NAMALWA (cell line): ENCODE data around the gene APOO.
A peak's percentile ranks its signal among the peaks of the same experiment; 100 is the strongest.
"Not testable (repeated sequence)": the region's sequence is repeated elsewhere in the genome, so short reads cannot be mapped to it uniquely, and the experiment has no call there.

Source experiments
- DNase-seq: peaks from one replicate; pipeline ENCODE4 v3.0.0-alpha.2; 2015; ENCODE audit warnings: low spot score

Gene APOO

GRCh38 chrX:23902419-23902818, 5.3 kb downstream of the APOO start:
- peak; percentile 66 for DNase-seq

DNA sequence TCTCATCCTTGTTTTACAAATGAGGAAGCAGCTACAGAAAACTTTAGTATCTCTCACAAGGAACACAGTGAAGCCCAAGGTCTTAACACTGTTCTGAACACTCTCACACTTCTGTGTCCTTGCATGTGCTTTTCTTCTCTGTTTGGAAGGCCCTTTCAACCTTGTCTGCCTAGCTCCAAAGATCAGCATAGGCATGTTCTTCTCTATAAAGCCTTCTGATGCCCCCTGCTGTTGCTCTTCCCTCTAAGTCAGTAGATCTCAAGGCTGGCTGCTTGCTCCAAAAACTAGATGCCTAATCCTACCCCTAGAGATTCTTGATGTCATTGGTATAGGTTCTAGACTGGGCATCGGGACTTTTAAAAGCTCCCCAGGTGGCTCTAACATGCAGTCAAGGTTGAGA, 5.9 kb downstream of the APOO start:
- DNase-seq: peak; percentile 78

- no peak for DNase-seq
Measured at GRCh38 chrX:23901060-23901459, 6.7 kb downstream of the APOO start.

DNA sequence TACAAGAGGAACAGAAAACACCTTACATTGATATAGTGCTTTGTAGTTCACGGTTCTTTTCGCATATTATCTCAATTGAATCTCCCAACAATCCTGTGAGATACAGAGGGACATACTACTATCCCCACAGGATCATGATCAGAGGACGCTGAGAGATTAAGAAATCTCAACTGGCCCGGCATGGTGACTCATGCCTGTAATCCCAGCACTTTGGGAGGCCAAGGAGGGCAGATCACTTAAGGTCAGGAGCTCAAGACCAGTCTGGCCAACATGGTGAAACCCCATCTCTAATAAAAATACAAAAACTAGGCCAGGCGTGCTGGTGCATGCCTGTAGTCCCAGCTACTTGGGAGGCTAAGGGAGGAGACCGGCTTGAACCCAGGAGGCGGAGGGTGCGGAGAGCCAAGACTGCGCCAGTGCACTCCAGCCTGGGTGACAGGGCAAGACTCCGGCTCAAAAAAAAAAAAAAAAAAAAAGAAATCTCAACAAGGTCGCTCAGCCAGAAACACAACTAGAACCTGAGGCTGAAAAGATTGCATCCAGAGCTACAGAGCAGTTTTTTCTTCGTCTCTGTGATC, 7.4 kb downstream of the APOO start:
- no peak for DNase-seq

GRCh38 chrX:23898412-23898959, 9.3 kb downstream of the APOO start:
- DNase-seq: no peak

DNA sequence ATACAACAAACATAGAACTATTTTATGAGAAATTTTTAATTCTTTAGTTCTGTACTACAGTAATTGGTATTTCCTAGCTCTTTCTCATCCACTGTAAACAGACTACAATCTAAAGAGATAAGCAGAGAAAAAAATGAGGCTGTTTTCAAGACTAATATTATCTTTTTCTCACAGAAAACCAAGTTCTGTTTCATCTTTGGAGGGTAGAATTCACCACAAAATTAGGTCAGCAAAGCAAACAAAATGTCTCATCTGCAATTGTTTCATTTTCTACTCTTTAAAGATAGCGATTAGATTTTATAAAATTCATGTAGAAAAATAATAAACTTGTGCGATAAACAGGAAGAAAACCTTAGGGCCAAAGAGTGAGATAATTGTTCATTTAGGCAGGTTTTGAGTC, 10.8 kb downstream of the APOO start:
- no peak for DNase-seq

DNA sequence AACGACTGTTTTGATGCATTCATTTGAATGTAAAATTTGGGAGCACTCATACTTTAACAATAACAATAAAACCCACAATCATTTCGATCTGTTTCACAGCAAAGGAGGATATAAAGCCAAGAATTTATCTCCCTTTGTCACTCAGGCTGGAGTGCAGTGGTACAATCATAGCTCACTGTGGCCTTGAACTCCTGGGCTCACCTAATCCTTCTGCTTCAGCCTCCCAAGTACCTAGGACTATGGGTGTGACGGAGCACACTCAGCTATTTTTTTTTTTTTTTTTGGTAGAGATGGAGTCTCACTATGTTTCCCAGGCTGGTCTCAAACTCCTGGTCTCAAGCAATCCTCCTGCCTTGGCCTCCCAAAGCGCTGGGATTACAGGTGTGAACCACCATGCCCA, 11.2 kb downstream of the APOO start:
- not testable (repeated sequence) for DNase-seq

GRCh38 chrX:23894993-23895392, 12.7 kb downstream of the APOO start:
- not testable (repeated sequence) for DNase-seq

- no peak for DNase-seq
Measured at GRCh38 chrX:23890933-23891332, 16.8 kb downstream of the APOO start.

- no peak for DNase-seq
Measured at GRCh38 chrX:23888887-23889501, 18.7 kb downstream of the APOO start.

DNA sequence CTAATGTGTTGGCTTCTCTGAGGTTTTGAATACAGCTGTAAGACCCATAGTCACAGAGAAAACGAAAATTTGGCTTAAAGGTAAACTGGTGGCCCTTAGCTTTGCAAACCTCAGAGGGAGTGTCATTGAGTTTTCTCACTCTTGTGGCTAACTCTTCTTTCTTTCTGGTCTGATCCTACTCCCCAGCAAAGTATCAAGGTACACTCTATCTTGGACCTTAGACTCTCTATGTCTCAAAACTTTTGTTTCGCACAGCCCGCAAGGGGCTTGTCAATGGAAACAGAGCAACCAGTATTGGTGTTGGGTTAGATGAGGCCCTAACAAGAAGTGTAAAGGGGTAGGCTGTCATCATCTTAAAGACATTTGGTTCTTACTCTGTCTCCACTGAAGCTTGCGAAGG, 19.8 kb downstream of the APOO start:
- no peak for DNase-seq

DNA sequence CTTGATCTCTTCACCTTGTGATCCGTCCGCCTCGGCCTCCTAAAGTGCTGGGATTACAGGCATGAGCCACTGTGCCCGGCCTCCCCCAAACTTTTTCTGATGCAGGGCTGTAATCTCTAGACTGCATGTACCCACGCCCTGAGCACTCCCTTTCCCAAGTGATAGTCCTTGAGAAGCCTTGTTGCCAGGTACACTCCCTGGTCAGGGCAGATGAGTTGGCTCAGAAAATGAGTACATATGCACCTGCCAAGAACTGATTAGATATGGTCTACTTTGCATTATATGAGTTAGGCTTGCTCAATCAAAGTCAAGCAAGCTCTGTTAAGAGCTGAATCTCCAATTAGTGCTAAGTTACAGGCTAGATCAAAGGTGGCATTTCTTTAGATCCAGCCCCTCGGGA, 20.3 kb downstream of the APOO start:
- DNase-seq: no peak

DNA sequence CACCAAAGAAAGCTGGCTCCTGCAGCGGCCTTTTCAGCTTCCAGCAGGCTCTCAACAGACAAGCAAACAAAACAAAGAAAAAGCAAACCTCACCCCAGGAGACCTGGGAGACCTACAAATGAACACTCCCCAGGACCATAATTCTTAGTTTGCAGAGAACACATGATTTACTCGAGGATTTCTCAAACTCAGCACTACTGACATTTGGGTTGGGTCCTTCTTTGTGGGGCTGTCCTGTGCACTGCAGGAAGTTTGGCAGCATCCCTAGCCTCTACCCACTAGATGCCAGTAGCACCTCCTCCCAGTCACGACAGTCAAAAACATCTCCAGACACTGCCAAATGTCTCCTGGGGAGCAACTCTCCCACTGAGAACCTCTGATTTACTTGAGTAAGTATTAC, 21.9 kb downstream of the APOO start:
- DNase-seq: no peak

DNA sequence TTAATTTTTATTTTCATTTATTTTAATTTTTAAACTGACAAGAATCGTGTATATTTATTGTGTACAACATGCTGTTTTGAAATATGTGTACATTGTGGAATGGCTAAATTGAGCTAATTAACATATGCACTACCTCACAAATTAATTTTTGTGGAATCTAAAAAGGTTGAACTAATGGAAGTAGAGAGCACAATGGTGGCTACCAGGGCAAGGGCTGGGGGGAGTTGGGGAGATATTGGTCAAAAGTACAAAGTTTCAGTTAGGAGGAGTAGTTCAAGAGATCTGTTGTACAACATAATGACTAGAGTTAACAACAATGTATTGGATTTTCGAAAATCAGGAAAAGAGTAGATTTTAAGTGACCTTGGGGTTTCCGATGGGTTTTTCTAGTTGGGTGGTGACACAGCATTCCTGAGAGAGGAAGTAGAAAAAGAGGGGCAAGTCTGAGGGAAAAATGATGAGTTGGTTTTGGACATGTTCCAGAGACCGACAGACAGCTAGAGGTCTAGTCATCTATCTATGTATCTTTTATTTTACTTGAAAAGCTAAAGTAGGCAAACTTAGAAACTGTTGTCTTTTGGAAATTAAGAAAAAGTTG, 23.2 kb downstream of the APOO start:
- no peak for DNase-seq

DNA sequence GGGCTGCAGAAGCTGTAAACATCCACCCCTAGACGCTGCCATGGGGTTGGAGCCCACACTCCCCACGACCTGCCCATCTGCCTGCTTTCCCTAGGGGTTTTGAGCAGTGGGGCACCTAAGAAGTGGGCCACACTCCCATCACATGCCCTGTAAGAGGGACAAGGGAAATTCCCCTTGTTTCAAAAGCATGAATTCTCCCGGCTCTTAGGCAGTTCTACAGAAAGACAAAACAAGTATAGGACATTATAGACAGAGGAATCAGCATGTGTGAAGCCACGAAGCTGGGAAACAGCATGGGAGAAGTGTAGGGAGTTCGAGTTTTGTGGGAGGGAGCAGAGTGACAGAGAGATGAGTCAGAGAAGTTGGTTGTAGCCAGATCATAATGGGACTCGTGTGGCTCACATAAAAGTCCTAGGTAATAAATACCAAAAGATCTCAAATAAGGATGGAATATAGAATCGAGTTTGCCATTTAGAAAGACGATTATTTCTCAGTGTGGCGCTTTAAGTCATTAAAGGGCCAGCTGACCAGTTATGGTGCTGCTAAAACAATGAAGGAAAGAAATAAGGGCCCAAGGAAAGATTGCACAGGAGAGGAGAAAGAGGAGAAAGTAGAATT, 23.9 kb downstream of the APOO start:
- no peak for DNase-seq

DNA sequence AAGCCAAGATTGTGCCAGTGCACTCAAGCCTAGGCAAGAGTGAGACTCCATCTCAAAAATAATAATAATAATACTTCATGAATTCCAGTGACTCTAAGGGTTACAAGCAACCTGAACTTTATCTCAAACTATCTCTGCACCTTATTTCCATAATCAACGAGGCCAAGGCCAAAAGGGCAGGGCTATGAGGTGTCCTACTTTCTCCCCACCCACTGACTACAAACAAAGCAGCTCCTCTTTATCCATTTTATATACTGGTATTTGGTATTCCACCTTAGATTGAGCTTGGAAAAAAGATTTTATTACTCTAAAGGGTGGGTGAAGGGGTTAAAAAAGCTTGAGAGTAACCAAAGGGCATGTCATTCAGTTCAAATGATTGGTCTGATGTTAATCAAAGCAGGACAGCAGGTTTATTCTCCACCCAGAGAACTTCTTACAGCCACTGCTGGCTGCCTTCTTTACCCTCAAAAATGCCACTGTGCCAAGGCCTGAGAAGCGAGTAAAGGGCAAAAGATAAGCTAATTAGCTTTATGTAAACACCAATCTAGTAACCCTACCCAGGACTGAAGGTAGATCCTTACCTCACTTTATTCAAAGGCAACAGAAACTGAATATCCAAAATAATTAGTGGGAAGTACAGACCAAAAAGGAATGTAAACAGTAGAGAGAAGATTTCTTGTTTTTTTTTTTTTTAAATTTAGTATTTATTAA, 28.2 kb downstream of the APOO start:
- no peak for DNase-seq

DNA sequence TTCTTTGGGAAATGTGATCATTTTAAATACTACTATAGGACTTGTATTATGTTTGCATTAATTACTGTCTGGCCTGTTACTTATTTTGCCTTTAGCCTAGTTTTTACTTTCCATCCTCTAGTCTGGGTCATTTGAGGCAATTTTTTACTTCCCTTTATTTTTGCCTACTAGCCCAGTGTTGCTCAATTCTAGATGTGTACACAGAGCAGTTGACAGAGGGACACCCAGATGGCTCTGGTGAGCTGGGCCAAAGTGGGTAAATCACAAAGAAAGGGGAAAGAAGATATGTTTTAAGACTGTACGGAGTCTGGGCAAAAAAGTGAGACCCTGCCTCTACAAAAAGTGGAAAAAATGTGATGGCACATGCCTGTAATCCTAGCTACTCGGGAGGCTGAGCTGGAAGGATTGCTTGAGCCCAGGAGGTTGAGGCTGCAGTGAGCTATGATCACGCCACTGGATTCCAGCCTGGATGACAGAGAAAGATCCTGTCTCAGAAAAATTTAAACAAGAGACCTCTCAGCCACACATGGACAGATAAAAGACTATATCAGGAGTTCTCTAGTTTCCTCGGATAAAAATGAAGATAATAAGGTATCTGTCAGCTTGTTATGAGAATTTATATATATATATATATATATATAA, 35.7 kb downstream of the APOO start:
- no peak for DNase-seq

- no peak for DNase-seq
Measured at GRCh38 chrX:23870041-23870440, 37.7 kb downstream of the APOO start.

DNA sequence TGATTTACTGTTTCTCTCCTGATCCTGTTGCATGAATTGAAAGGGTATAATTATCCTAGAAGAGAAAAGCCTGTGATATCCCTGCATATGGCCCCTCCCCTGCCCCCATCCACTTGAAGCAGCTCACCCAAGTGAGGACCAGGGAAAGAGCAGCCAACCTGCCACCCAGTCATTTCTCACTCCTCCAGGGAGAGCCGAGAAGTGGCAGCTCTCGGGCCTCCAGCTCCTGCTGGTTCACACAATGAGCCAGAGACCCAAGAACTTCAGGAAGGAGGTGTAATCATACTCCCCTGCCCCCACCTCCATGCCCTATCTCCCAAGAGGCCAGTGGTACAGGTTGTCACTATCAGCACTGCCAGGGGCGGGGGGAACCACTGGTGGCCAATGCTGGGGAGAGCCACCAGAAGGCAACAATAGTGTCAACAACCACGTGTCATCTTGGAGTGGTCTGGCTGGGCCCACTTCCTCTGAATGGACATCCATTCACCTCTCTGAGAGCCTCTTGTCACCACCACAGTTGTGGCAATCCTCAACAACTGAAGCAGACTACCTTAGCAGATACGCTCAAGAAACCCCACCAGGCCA, 42.9 kb downstream of the APOO start:
- no peak for DNase-seq

DNA sequence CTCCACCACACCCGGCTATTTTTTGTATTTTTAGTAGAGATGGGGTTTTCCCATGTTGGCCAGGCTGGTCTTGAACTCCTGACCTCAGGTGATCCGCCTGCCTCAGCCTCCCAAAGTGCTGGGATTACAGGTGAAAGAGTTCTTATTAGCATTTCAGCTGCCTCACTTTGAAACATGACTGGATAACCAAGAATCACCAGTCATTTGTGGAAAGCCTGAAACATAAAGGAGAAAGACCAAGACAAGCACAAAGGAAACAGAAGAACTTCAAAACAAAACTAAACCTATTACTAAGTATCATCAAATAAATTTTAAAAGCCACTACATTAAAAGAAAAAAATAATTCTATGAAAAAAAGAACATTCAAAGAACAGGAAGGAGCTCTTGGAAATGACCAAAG, 45.8 kb downstream of the APOO start:
- DNase-seq: not testable (repeated sequence)

DNA sequence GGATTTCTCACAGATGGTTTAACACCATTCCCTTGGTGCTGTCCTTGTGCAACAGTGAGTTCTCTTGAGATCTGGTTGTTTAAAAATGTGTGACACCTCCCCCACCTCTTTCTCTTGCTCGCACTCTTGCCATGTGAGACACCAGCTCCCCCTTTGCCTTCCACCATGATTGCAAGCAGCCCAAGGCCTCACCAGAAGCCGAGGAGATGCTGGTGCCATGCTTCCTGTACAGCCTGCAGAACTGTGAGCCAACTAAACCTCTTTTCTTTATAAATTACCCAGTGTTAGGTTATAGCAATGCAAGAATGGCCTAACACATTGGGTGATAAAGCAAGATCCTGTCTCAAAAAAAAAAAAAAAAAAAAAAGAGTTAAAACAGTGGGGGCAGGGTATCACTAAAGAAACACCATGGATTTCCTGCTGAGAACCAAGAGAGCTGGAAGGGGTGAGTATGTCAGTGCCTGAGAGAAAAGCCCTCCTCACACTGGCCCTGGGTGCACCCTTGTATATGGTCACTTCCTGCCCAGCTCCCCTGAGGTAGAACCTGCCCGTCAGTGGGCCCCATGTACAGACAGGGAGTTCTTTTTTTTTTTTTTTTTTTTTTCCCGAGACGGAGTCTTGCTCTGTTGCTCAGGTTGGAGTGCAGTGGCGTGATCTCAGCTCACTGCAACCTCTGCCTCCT, 46.4 kb downstream of the APOO start:
- DNase-seq: no peak
